ENCODE results near the gene RBMY1B. TPM values are rescaled to one million over a fixed set of nuclear protein-coding genes. Genes with fewer than 3 reads are reported as not detected.
"Not testable (repeated sequence)": the region's sequence is repeated elsewhere in the genome, so short reads cannot be mapped to it uniquely, and the experiment has no call there.

RBMY1B gene
- not detected for total RNA-seq

GRCh38 chrY:21511038-21511437 lies at the start of gene RBMY1B:
Gene RBMY1B (plus strand): TSS chrY:21511338. CDS start chrY:21513351, 2,013 bp downstream.
- not testable (repeated sequence) for H3K27me3 ChIP-seq; H3K9me3 ChIP-seq; DNase-seq (ENCODE audit: low spot score); H3K4me3 ChIP-seq; H3K4me1 ChIP-seq; H3K27ac ChIP-seq; H3K36me3 ChIP-seq

GRCh38 chrY:21462915-21463314 lies 48.2 kb upstream of the RBMY1B start:
- not testable (repeated sequence) for H3K4me3 ChIP-seq; H3K4me1 ChIP-seq; H3K27me3 ChIP-seq; DNase-seq (ENCODE audit: low spot score); H3K36me3 ChIP-seq; H3K27ac ChIP-seq; H3K9me3 ChIP-seq

GRCh38 chrY:21482967-21483366 lies 28.2 kb upstream of the RBMY1B start:
- Histone ChIP-seq H3K27ac (no peak overlapping the region), H3K4me1 (no peaks in the 10 kb centered on the region), H3K36me3 (no peaks in the 10 kb centered on the region), H3K4me3 (no peak overlapping the region), H3K9me3 (no peaks in the 10 kb centered on the region), H3K27me3 (no peaks in the 10 kb centered on the region)
- no peak for DNase-seq (ENCODE audit: low spot score)
- no peak for TF ChIP-seq CTCF (IDR thresholded peaks at IDR 0.05)

GRCh38 chrY:21534579-21534978 lies 23.4 kb downstream of the RBMY1B start, which contains the start of gene RBMY1A1:
Gene RBMY1A1 (plus strand): TSS chrY:21534879. CDS start chrY:21536892, 2,013 bp downstream.
- H3K27me3 ChIP-seq; H3K4me3 ChIP-seq; H3K9me3 ChIP-seq; H3K36me3 ChIP-seq; H3K27ac ChIP-seq; DNase-seq (ENCODE audit: low spot score); H3K4me1 ChIP-seq: not testable (repeated sequence)

- H3K36me3 ChIP-seq; H3K4me3 ChIP-seq; H3K27ac ChIP-seq; DNase-seq (ENCODE audit: low spot score); H3K9me3 ChIP-seq; H3K4me1 ChIP-seq; H3K27me3 ChIP-seq: not testable (repeated sequence)
Measured at GRCh38 chrY:21559316-21559984, 48.3 kb downstream of the RBMY1B start.

Other genes with a start within 250 kb of the RBMY1B start
- gene RBMY1A1, start 23.5 kb downstream of the RBMY1B start, total RNA-seq = not detected